Measurements from ENCODE around the gene NID1. TPM values are rescaled to one million over a fixed set of nuclear protein-coding genes. Genes with fewer than 3 reads are reported as not detected.

The NID1 gene
- total RNA-seq, 1 experiment from 2014 or later: 19.2 TPM

GRCh38 chr1:235958021-235958420, 106.9 kb downstream of the NID1 start:
- DNase-seq (ENCODE audit: low spot score): no peak

DNA sequence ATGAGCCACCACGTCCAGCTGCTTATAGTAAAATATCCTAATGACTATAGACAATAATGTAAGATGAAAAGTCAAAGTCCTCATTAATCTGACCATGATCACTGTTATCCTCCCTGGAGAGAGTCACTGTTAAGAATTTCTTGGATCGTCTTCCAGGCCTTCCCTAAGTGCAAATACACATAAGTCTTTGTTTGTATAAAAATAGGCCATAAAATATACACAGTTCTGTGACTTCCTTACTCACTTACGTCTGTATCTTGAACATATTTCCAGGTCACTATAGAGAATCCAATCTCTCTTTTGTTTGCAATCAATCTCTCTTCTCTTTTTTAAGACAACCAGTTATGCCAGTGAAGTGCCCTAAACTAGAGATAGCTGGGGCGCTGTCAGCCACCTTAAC, 109.1 kb downstream of the NID1 start:
- no peak for DNase-seq (ENCODE audit: low spot score)

DNA sequence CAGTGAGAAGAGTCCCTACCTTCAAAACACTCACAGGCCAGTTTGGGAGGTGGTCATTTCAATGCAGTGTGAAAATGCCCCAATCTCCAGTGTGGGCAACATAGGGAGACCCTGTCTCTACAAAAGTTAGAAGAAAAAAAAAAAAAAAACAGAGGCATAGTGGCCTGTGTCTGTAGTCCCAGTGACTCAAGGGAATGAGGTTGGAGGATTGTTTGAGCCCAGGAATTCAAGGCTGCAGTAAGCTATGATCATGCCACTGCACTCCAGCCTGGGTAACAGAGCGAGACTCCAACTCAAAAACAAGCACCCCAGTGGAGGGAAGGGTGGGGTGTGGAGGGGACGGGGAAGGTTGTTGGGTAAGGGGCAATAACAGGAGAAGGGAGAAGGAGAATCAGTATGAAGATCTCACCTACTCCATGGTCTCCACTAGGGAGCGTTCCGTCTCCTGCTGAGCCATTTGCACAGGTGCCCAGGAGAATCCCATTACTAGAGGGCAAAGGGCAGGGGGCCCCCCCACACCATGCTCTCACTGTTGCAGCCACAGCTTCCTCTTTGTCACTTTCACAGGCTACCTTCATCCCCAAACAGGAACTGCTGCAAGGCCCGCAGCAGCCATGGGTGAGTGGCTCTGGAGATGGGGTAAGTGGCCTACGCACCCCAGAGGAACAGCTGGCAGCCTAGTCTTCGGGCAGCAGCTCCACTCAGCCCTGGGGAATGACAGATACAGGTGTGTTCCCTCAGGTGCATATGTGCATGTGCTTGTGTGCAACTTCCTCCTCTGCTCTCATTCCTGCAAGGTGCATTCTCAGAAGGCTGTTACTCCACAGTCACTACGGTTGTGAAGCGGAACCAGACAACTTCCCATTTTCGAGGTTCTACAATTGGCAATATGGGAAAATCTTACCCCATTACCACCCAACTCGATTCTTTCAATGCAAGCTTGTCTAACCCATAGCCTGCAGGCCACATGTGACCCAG, 110.3 kb downstream of the NID1 start:
- no peak for DNase-seq (ENCODE audit: low spot score)

GRCh38 chr1:235953801-235954200, 111.1 kb downstream of the NID1 start:
- DNase-seq (ENCODE audit: low spot score): no peak

DNA sequence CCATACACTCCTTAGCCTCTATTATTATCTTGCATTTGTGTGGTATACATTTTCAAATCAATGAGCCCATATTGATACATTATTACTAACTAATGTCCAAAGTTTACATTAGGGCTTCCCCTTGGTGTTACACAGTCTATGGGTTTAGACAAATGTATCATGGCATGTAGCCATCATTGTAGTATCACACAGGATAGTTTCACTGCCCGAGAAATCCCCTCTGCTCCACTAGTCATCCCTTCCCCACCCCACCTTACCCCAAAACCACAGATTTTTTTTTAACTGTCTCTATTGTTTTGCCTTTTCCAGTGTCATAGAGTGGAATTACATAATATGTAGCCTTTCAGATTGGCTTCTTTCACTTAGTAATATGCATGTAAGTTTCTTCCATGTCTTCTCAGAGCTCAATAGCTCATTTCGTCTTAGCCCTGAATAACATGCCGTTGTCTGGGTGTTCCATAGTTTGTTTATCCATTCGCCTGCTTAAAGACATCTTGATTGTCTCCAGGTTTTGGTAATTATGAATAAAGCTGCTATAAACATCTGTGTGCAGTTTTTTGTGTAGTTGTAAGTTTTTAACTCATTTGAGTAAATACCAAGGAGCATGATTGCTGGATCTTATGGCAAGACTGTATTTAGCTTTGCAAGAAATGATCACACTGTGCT, 111.8 kb downstream of the NID1 start:
- DNase-seq (ENCODE audit: low spot score): no peak

GRCh38 chr1:235951661-235952060, 113.2 kb downstream of the NID1 start:
- no peak for DNase-seq (ENCODE audit: low spot score)

DNA sequence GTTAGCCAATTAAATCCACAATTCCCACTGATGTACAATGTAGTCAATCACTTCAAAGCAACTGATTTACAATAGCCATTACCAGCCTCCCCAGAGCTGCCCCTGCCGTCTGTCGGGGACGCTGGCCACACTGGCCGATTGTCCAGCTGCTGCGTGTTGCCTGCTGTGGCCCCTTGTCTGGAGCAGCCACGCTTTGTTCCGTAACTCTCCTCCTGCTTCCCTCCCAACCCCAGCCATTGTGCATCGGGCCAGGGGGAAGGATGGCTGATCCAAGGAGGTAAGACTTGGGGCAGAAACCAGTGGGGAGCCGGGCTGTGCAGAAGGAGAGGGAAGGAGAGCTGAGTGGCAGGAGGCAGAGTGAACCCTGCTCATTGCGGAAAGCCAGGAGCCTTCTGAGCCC, 114.6 kb downstream of the NID1 start:
- DNase-seq (ENCODE audit: low spot score): no peak

DNA sequence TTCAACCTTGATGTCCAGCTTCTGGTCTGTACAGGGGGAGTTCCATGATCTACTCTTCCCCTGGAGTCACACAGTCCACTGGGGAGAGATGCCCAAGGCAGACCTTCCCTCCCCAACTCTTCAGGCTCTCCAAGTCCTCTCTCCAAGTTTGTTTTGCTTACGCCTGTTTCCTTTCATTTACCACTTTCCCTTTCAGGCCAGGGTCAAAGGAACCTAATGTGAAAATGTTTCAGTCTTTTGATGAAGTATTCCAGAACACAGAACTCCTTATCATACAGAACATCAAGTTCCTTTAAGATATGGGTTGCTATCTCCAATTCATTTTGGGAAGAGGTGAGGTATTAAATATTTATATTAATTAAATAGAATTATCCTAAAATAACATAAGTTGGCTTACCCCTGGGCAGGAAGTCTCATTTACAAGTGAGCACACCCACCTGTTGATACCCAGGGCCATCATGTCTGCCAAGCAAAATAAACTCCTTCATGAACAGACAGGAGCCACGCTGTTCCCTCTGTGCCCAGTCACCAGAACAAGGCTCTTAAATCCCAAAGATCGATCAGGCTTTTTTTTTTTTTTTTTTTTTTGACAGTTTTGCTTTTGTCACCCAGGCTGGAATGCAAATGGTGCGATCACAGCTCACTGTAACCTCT, 116.0 kb downstream of the NID1 start:
- DNase-seq (ENCODE audit: low spot score): no peak

GRCh38 chr1:235947989-235948388, 116.9 kb downstream of the NID1 start:
- no peak for DNase-seq (ENCODE audit: low spot score)

DNA sequence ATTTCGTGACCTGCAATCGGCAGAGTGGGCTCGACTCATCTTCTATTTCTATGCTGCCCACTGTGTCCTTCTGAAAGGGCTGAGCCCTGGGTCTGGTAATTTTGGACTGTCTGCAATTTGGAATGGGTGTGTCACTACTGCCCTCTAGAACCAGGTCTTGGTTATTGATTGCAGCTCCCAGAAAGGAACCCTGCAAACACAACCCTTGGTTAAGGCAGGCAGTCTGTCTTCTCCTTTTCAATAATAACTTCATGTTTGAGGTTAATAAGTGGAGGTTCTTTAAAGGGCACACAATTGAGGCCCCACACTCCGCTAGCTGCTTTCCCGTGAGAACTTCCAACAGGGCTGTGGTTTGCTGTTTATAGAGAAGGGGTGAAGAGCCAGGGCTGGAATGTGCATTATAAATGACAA, 118.3 kb downstream of the NID1 start:
- DNase-seq (ENCODE audit: low spot score): peak; percentile 71

DNA sequence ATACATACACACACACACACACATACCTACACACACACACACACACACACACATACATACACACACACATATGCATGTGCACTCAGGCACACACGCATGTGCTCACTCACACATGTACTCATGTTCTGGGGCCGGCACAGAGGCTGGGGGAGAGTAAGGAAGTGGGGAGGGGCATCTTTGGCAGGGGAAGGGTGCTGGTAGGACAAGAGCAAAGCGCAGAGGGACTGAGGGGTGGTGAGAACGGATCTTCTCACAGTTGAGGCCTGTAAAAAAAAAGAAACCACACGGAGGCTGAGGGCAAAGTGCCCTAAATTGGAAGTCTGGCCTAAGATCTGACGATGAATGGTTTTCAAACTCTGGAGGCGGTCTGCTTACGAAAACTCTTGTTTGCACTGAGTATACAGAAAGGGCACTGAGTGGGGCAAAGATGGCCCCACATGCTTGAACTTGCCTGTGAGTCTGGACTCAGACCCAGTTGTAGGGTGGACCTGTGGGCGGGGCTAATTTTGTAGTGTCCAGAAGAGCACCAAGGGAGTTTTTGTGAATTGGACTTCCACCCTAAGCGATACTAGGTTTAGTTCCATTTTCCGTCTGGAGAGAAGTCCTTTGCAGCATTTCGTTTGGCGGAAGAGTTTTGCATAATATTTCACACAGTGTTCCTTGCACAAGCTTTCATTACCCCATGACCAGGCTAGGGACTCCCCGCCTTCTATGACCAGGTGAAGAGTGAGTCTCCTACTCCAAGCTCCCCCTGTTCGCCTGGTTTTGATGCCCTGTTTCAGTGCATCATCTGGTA, 118.9 kb downstream of the NID1 start:
- DNase-seq (ENCODE audit: low spot score): no peak

DNA sequence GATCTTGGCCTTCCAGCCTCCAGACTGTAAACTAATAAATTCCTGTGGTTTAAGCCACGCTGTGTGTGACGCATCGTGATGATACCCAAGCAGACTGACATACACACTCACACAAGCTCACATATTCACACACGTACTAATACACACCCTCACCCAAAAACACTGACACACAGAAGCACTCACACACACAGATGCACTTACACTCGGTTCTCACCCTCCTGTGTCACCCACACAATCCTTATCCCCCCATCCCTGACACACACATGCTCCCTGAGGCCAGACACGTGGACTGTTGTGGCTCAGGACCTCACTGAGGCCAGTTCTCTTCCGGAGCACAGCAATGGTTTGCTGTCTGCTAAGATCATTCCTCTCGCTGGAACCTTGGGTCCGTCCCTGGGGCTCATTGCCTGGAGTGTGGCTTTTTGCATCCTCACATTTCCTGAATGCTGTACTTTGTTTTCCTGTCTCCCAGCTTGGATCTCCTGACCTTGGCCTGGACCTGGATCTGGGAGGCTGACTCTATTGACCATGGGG, 121.2 kb downstream of the NID1 start:
- peak; percentile 87 for DNase-seq (ENCODE audit: low spot score)

- DNase-seq (ENCODE audit: low spot score): no peak
Observed at GRCh38 chr1:235942979-235943575, 121.8 kb downstream of the NID1 start.

GRCh38 chr1:235942625-235942934, 122.3 kb downstream of the NID1 start:
- DNase-seq (ENCODE audit: low spot score): no peak

- no peak for DNase-seq (ENCODE audit: low spot score)
Observed at GRCh38 chr1:235941876-235942624, 122.8 kb downstream of the NID1 start.

- DNase-seq (ENCODE audit: low spot score): no peak
Observed at GRCh38 chr1:235940285-235940684, 124.6 kb downstream of the NID1 start.

DNA sequence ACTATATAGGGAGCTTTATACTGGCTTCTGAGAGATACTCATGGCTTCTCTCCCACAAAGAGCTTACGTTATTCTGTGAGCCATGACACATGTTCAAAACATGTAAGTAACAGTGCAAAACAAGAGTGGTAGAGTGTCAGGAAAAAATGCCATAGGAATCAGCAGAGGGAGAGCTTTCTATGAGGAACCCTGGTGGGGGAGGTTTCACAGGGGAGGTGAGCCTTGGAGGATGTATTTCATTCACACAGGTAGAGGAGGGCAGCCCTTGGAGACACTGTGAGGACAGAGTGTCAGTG, 125.5 kb downstream of the NID1 start:
- DNase-seq (ENCODE audit: low spot score): no peak

DNA sequence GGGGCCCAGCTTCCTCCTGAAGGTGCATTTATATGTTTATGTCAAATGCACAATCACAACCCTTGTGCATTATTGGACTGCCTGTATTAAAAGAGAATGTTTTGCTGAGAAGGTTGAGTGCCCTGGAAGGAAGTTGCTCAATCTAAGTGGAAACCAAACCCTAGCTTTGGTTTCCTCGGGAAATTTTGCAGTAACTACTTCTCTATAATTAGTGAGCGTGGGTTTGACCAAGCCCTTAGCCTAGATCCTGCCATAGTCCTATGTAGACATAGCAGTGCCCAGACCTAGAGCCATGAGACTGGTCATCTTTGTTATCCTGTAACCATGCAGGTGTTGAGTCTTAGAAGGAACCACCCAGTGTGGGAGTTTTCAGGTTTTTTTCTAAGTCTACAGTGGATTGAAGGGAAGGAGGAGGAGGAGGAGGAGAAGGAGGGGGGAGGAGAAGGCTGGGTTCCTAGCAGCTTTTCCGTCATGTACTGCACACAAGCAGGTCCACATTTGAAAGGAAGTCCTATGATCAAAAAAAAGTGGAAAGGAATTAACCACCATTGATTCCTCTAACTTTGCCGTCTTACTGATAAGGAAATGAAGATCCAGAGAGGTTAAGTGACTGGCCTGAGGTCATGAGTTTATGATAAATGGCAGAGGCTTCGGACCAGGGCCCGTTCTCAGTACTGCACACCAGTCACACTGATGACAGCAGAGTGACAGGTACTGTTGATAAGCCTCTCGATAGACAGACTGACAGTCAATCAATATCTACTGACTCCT, 126.0 kb downstream of the NID1 start:
- DNase-seq (ENCODE audit: low spot score): no peak

- DNase-seq (ENCODE audit: low spot score): no peak
Observed at GRCh38 chr1:235937123-235937522, 127.8 kb downstream of the NID1 start.

All from H4 (cell line).